A549 treated with Mapracorat at 1 μM for 4 hours (cell line): ENCODE data around the gene LST1. TPM values are rescaled to one million over a fixed set of nuclear protein-coding genes. Genes with fewer than 3 reads are reported as not detected.

Experiments used
- total RNA-seq: library from RNA; stranded (reverse); fragments of 200-300 nt; extraction: Qiagen RNA extraction; gene quantifications from 5 replicates; pipeline ENCODE4 v1.2.3, GENCODE V29; 2022

LST1 gene
- 0.16 to 0.36 TPM in 2 of 5 replicates, not detected in the others for total RNA-seq

GRCh38 chr6:31586008-31586407 is at the start of gene LST1:
Gene LST1 (plus strand): TSS chr6:31586277. CDS start chr6:31587300, 1,023 bp downstream.

GRCh38 chr6:31541658-31542521 is 44.2 kb upstream of the LST1 start, which contains the start of gene DDX39B:
Gene DDX39B (minus strand): TSS chr6:31542003. CDS start chr6:31540532, 1,471 bp downstream.

GRCh38 chr6:31546339-31546957 is 39.6 kb upstream of the LST1 start, which contains the start of gene ATP6V1G2:
Gene ATP6V1G2 (minus strand): TSS chr6:31546608. CDS start chr6:31546559, 49 bp downstream.

GRCh38 chr6:31546958-31547726 is 38.9 kb upstream of the LST1 start, which contains the start of gene NFKBIL1:
Gene NFKBIL1 (plus strand): TSS chr6:31547608. CDS start chr6:31547695, 87 bp downstream.

GRCh38 chr6:31572041-31572911 is 13.8 kb upstream of the LST1 start, which contains the start of gene LTA:
Gene LTA (plus strand): TSS chr6:31572289. CDS start chr6:31572743, 454 bp downstream.

GRCh38 chr6:31575335-31575901 is 10.7 kb upstream of the LST1 start, which contains the start of gene TNF:
Gene TNF (plus strand): TSS chr6:31575565. CDS start chr6:31575742, 177 bp downstream.

GRCh38 chr6:31582230-31582643 is 3.8 kb upstream of the LST1 start, which contains the start of gene LTB:
Gene LTB (minus strand): TSS chr6:31582424. CDS start chr6:31582417, 7 bp downstream.

GRCh38 chr6:31614684-31615578 is 28.9 kb downstream of the LST1 start, which contains the start of gene AIF1:
Gene AIF1 (plus strand): TSS chr6:31615234. CDS start chr6:31615330, 96 bp downstream.

GRCh38 chr6:31620586-31621319 is 34.7 kb downstream of the LST1 start, which contains the start of gene PRRC2A:
Gene PRRC2A (plus strand): TSS chr6:31620715. CDS start chr6:31622790, 2,075 bp downstream.

Other genes with a start within 250 kb of the LST1 start
- gene HLA-B, start 229.1 kb upstream of the LST1 start, total RNA-seq = 22.1 to 33.1 TPM (median 23.8 TPM) in 5 replicates
- 26.9 to 30.3 TPM (median 28.5 TPM) in 5 replicates for gene MICA, start 182.7 kb upstream of the LST1 start, total RNA-seq
- 6.0 to 8.1 TPM (median 7.5 TPM) in 5 replicates for gene MICB, start 88.1 kb upstream of the LST1 start, total RNA-seq
- gene MCCD1, start 57.3 kb upstream of the LST1 start, total RNA-seq = not detected in 5 replicates
- gene DDX39B, start 44.3 kb upstream of the LST1 start, total RNA-seq = 336 to 391 TPM (median 386 TPM) in 5 replicates
- gene ATP6V1G2, start 39.7 kb upstream of the LST1 start, total RNA-seq = 0.35 to 0.98 TPM (median 0.50 TPM) in 5 replicates
- 9.0 to 12.4 TPM (median 11.7 TPM) in 5 replicates for gene NFKBIL1, start 38.7 kb upstream of the LST1 start, total RNA-seq
- 0.10 to 0.16 TPM (median 0.12 TPM) in 3 of 5 replicates, not detected in the others for gene LTA, start 14.0 kb upstream of the LST1 start, total RNA-seq
- 0.07 to 0.15 TPM (median 0.14 TPM) in 3 of 5 replicates, not detected in the others for gene TNF, start 10.7 kb upstream of the LST1 start, total RNA-seq
- 0.35 to 0.88 TPM (median 0.51 TPM) in 5 replicates for gene LTB, start 3.9 kb upstream of the LST1 start, total RNA-seq
- not detected in 5 replicates for gene NCR3, start 6.7 kb downstream of the LST1 start, total RNA-seq
- gene AIF1, start 29.0 kb downstream of the LST1 start, total RNA-seq = not detected in 5 replicates
- 68.4 to 87.7 TPM (median 84.8 TPM) in 5 replicates for gene PRRC2A, start 34.4 kb downstream of the LST1 start, total RNA-seq
- 106 to 148 TPM (median 138 TPM) in 5 replicates for gene BAG6, start 66.4 kb downstream of the LST1 start, total RNA-seq
- 2.8 to 3.7 TPM (median 2.9 TPM) in 5 replicates for gene APOM, start 69.6 kb downstream of the LST1 start, total RNA-seq
- 11.1 to 12.4 TPM (median 11.6 TPM) in 5 replicates for gene C6orf47, start 74.5 kb downstream of the LST1 start, total RNA-seq
- 10.2 to 12.1 TPM (median 11.4 TPM) in 5 replicates for gene GPANK1, start 78.7 kb downstream of the LST1 start, total RNA-seq
- 167 to 177 TPM (median 171 TPM) in 5 replicates for gene CSNK2B, start 79.8 kb downstream of the LST1 start, total RNA-seq
- gene LY6G5B, start 83.7 kb downstream of the LST1 start, total RNA-seq = 2.1 to 5.7 TPM (median 3.8 TPM) in 5 replicates
- 0.92 to 1.6 TPM (median 1.1 TPM) in 5 replicates for gene LY6G5C, start 94.8 kb downstream of the LST1 start, total RNA-seq
- gene ABHD16A, start 117.0 kb downstream of the LST1 start, total RNA-seq = 11.3 to 19.8 TPM (median 18.4 TPM) in 5 replicates
- gene LY6G6F, start 120.6 kb downstream of the LST1 start, total RNA-seq = not detected in 5 replicates
- gene LY6G6D, start 129.1 kb downstream of the LST1 start, total RNA-seq = not detected in 5 replicates
- gene LY6G6C, start 135.5 kb downstream of the LST1 start, total RNA-seq = 0.21 to 0.24 TPM (median 0.23 TPM) in 3 of 5 replicates, not detected in the others
- gene MPIG6B, start 137.1 kb downstream of the LST1 start, total RNA-seq = not detected in 5 replicates
- gene DDAH2, start 143.0 kb downstream of the LST1 start, total RNA-seq = 28.3 to 32.5 TPM (median 31.8 TPM) in 5 replicates
- 471 to 496 TPM (median 485 TPM) in 5 replicates for gene CLIC1, start 150.3 kb downstream of the LST1 start, total RNA-seq
- 11.8 to 15.5 TPM (median 13.1 TPM) in 5 replicates for gene MSH5, start 153.7 kb downstream of the LST1 start, total RNA-seq
- gene SAPCD1, start 176.4 kb downstream of the LST1 start, total RNA-seq = 2.6 to 5.2 TPM (median 4.3 TPM) in 5 replicates
- 0.72 to 2.2 TPM (median 1.4 TPM) in 5 replicates for gene VWA7, start 191.1 kb downstream of the LST1 start, total RNA-seq
- gene VARS1, start 209.5 kb downstream of the LST1 start, total RNA-seq = 45.6 to 60.9 TPM (median 53.8 TPM) in 5 replicates
- 51.0 to 62.8 TPM (median 60.8 TPM) in 5 replicates for gene LSM2, start 220.7 kb downstream of the LST1 start, total RNA-seq
- 1.3 to 1.8 TPM (median 1.5 TPM) in 5 replicates for gene HSPA1L, start 229.0 kb downstream of the LST1 start, total RNA-seq
- gene HSPA1A, start 229.3 kb downstream of the LST1 start, total RNA-seq = 132 to 252 TPM (median 194 TPM) in 5 replicates
- 89.4 to 177 TPM (median 151 TPM) in 5 replicates for gene HSPA1B, start 241.5 kb downstream of the LST1 start, total RNA-seq